ENCODE results near the gene CPLX4. TPM values are rescaled to one million over a fixed set of nuclear protein-coding genes. Genes with fewer than 3 reads are reported as not detected.
"Not testable (repeated sequence)": the region's sequence is repeated elsewhere in the genome, so short reads cannot be mapped to it uniquely, and the experiment has no call there.

CPLX4 gene
- total RNA-seq, 1 donor from 2014 or later = not detected

- no peak for TF ChIP-seq CTCF (IDR thresholded peaks at IDR 0.05; ENCODE audit: unreplicated experiment)
- H3K4me3 Mint-ChIP-seq (ENCODE audit: unreplicated experiment) = no peak overlapping the region
- H3K36me3 Mint-ChIP-seq (ENCODE audit: low read depth, unreplicated experiment) = peaks cover 4% of the 10 kb centered on the region
- H3K27ac Mint-ChIP-seq (ENCODE audit: unreplicated experiment) = no peak overlapping the region
- H3K27me3 Mint-ChIP-seq (ENCODE audit: unreplicated experiment) = peaks cover 38% of the 10 kb centered on the region
- H3K9me3 Mint-ChIP-seq (ENCODE audit: unreplicated experiment) = no peaks in the 10 kb centered on the region
- no peak for DNase-seq (ENCODE audit: low spot score)
- peaks cover 9% of the 10 kb centered on the region for H3K4me1 Mint-ChIP-seq (ENCODE audit: unreplicated experiment)
These were observed 54.3 kb downstream of the CPLX4 start for GRCh38 chr18:59264121-59264571.

GRCh38 chr18:59263661-59264060 lies 54.8 kb downstream of the CPLX4 start:
- Mint-ChIP-seq H3K36me3 (ENCODE audit: low read depth, unreplicated experiment) (peaks cover 4% of the 10 kb centered on the region), H3K4me3 (ENCODE audit: unreplicated experiment) (no peak overlapping the region), H3K27me3 (ENCODE audit: unreplicated experiment) (peaks cover 38% of the 10 kb centered on the region), H3K4me1 (ENCODE audit: unreplicated experiment) (peaks cover 9% of the 10 kb centered on the region), H3K27ac (ENCODE audit: unreplicated experiment) (no peak overlapping the region), H3K9me3 (ENCODE audit: unreplicated experiment) (no peaks in the 10 kb centered on the region)
- TF ChIP-seq CTCF (IDR thresholded peaks at IDR 0.05; ENCODE audit: unreplicated experiment) = no peak
- no peak for DNase-seq (ENCODE audit: low spot score)

- peaks cover 28% of the 10 kb centered on the region for H3K27me3 Mint-ChIP-seq (ENCODE audit: unreplicated experiment)
- not testable (repeated sequence) for H3K27ac Mint-ChIP-seq (ENCODE audit: unreplicated experiment); H3K4me1 Mint-ChIP-seq (ENCODE audit: unreplicated experiment); H3K4me3 Mint-ChIP-seq (ENCODE audit: unreplicated experiment); H3K36me3 Mint-ChIP-seq (ENCODE audit: low read depth, unreplicated experiment); H3K9me3 Mint-ChIP-seq (ENCODE audit: unreplicated experiment); DNase-seq (ENCODE audit: low spot score)
These were observed 56.2 kb downstream of the CPLX4 start for GRCh38 chr18:59262243-59262642.

GRCh38 chr18:59261842-59262241 lies 56.6 kb downstream of the CPLX4 start:
- peaks cover 25% of the 10 kb centered on the region for H3K27me3 Mint-ChIP-seq (ENCODE audit: unreplicated experiment)
- H3K4me1 Mint-ChIP-seq (ENCODE audit: unreplicated experiment); H3K36me3 Mint-ChIP-seq (ENCODE audit: low read depth, unreplicated experiment); H3K27ac Mint-ChIP-seq (ENCODE audit: unreplicated experiment); H3K9me3 Mint-ChIP-seq (ENCODE audit: unreplicated experiment); DNase-seq (ENCODE audit: low spot score); H3K4me3 Mint-ChIP-seq (ENCODE audit: unreplicated experiment): not testable (repeated sequence)

- H3K27me3 Mint-ChIP-seq (ENCODE audit: unreplicated experiment); H3K9me3 Mint-ChIP-seq (ENCODE audit: unreplicated experiment); H3K4me1 Mint-ChIP-seq (ENCODE audit: unreplicated experiment); H3K4me3 Mint-ChIP-seq (ENCODE audit: unreplicated experiment); DNase-seq (ENCODE audit: low spot score); H3K27ac Mint-ChIP-seq (ENCODE audit: unreplicated experiment); H3K36me3 Mint-ChIP-seq (ENCODE audit: low read depth, unreplicated experiment): not testable (repeated sequence)
These were observed 63.0 kb downstream of the CPLX4 start for GRCh38 chr18:59255491-59255890.

- Mint-ChIP-seq H3K27ac (ENCODE audit: unreplicated experiment) (no peak overlapping the region), H3K4me1 (ENCODE audit: unreplicated experiment) (peaks cover 3% of the 10 kb centered on the region), H3K9me3 (ENCODE audit: unreplicated experiment) (no peaks in the 10 kb centered on the region), H3K27me3 (ENCODE audit: unreplicated experiment) (peaks cover 3% of the 10 kb centered on the region), H3K36me3 (ENCODE audit: low read depth, unreplicated experiment) (no peaks in the 10 kb centered on the region), H3K4me3 (ENCODE audit: unreplicated experiment) (no peak overlapping the region)
- peak; percentile 69 for DNase-seq (ENCODE audit: low spot score)
- TF ChIP-seq CTCF (IDR thresholded peaks at IDR 0.05; ENCODE audit: unreplicated experiment) = peak; percentile 62
These were observed 69.2 kb downstream of the CPLX4 start for GRCh38 chr18:59249199-59249774.

Measured in endothelial cell (in vitro differentiated cells).